IPS-NIHi11 (cell line): ENCODE measurements around the gene CMIP.
"Not testable (repeated sequence)": the region's sequence is repeated elsewhere in the genome, so short reads cannot be mapped to it uniquely, and the experiment has no call there.

ENCODE experiments used
- DNase-seq: peaks from one replicate; pipeline ENCODE4 v3.0.0; 2012; ENCODE audit warnings: mixed read lengths, low spot score

CMIP gene

GRCh38 chr16:81719993-81720392 is 275.4 kb downstream of the CMIP start:
- DNase-seq: no peak

GRCh38 chr16:81720973-81721906 is 276.6 kb downstream of the CMIP start:
- no peak for DNase-seq

- peak; percentile 72 for DNase-seq
These were observed 278.6 kb downstream of the CMIP start for GRCh38 chr16:81723098-81723723.

- DNase-seq: no peak
These were observed 283.8 kb downstream of the CMIP start for GRCh38 chr16:81728435-81728834.

- peak; percentile 68 for DNase-seq
These were observed 284.8 kb downstream of the CMIP start for GRCh38 chr16:81729451-81729850.

GRCh38 chr16:81730090-81731051 is 285.8 kb downstream of the CMIP start:
- peak; percentile 99 for DNase-seq

GRCh38 chr16:81731649-81732048 is 287.0 kb downstream of the CMIP start:
- no peak for DNase-seq

GRCh38 chr16:81732699-81733098 is 288.1 kb downstream of the CMIP start:
- no peak for DNase-seq

GRCh38 chr16:81733295-81733694 is 288.7 kb downstream of the CMIP start:
- no peak for DNase-seq

GRCh38 chr16:81734632-81735434 is 290.2 kb downstream of the CMIP start:
- DNase-seq: no peak

GRCh38 chr16:81737885-81738536 is 293.4 kb downstream of the CMIP start:
- peak; percentile 82 for DNase-seq

GRCh38 chr16:81738783-81739496 is 294.3 kb downstream of the CMIP start:
- DNase-seq: no peak

- DNase-seq: no peak
These were observed 294.9 kb downstream of the CMIP start for GRCh38 chr16:81739503-81739902.

GRCh38 chr16:81740169-81740568 is 295.6 kb downstream of the CMIP start:
- DNase-seq: peak; percentile 37

GRCh38 chr16:81741430-81741770 is 296.8 kb downstream of the CMIP start:
- DNase-seq: not testable (repeated sequence)

GRCh38 chr16:81744385-81744784 is 299.8 kb downstream of the CMIP start:
- DNase-seq: no peak

GRCh38 chr16:81744911-81745310 is 300.3 kb downstream of the CMIP start:
- no peak for DNase-seq

GRCh38 chr16:81745704-81746558 is 301.3 kb downstream of the CMIP start:
- peak; percentile 78 for DNase-seq

- DNase-seq: no peak
These were observed 302.0 kb downstream of the CMIP start for GRCh38 chr16:81746566-81746965.
